Keratinocyte (primary cell): ENCODE measurements around the gene SEC16B.

Experiments used
- CTCF ChIP-seq, 3 experiments: IDR thresholded peaks in 1 of 3; conservative IDR thresholded peaks in 1 of 3; optimal IDR thresholded peaks in 1 of 3; 2 replicates in 2 of 3; 3 replicates in 1 of 3; pipeline versions ENCODE3 to v1.5.1; 2011; ENCODE audit warnings: low read length in 3 of 3, mild to moderate bottlenecking in 3 of 3, moderate library complexity in 2 of 3, control low read depth in 1 of 3, inconsistent platforms in 1 of 3; ENCODE audit not compliant: insufficient read depth in 2 of 3; ENCODE audit errors: extremely low read depth in 1 of 3
- EZH2 ChIP-seq: IDR thresholded peaks from one replicate; pipeline ENCODE4 v1.6.1; 2012; ENCODE audit warnings: inconsistent platforms, mild to moderate bottlenecking, low read length, moderate library complexity

GRCh38 chr1:177928194-177928593 is 41.7 kb downstream of the SEC16B start:
- TF ChIP-seq CTCF (optimal IDR thresholded peaks at IDR 0.05 in 1 of 3, IDR thresholded peaks at IDR 0.05 in 1 of 3, conservative IDR thresholded peaks at IDR 0.05 in 1 of 3; ENCODE audit: extremely low read depth in 1 of 3, insufficient read depth in 2 of 3, low read length in 3 of 3) (peak in 2 of 3 experiments; percentile 18 to 72), EZH2 (no peak)
